NCI-H146 treated with DMSO at 0.1 percent for 48 hours (cell line): ENCODE measurements around the gene PLAGL2.
"Not testable (repeated sequence)": the region's sequence is repeated elsewhere in the genome, so short reads cannot be mapped to it uniquely, and the experiment has no call there.

ENCODE experiments used
- DNase-seq: peaks from one replicate; lab custom pipeline; 2025; ENCODE audit not compliant: unreplicated experiment; lab: John Stamatoyannopoulos, UW

PLAGL2 gene

GRCh38 chr20:32207626-32208498, at the start of gene PLAGL2, which contains the start of gene POFUT1:
Gene PLAGL2 (minus strand): TSS chr20:32207743. CDS start chr20:32202178, 5,565 bp downstream.
Gene POFUT1 (plus strand): TSS chr20:32207880. CDS start chr20:32207942, 62 bp downstream.
- DNase-seq = peak; percentile 85

- DNase-seq = no peak
Measured at GRCh38 chr20:32252189-32252588, 44.6 kb upstream of the PLAGL2 start.

- DNase-seq = no peak
Measured at GRCh38 chr20:32251470-32251869, 43.9 kb upstream of the PLAGL2 start.

GRCh38 chr20:32249030-32249738, 41.6 kb upstream of the PLAGL2 start:
- no peak for DNase-seq

GRCh38 chr20:32248043-32248442, 40.5 kb upstream of the PLAGL2 start:
- DNase-seq = no peak

- not testable (repeated sequence) for DNase-seq
Measured at GRCh38 chr20:32246208-32246607, 38.7 kb upstream of the PLAGL2 start.

- DNase-seq = no peak
Measured at GRCh38 chr20:32244959-32245358, 37.4 kb upstream of the PLAGL2 start.

GRCh38 chr20:32244150-32244823, 36.7 kb upstream of the PLAGL2 start:
- no peak for DNase-seq

- no peak for DNase-seq
Measured at GRCh38 chr20:32241807-32242206, 34.3 kb upstream of the PLAGL2 start.

- DNase-seq = peak; percentile 47
Measured at GRCh38 chr20:32240205-32240604, 32.7 kb upstream of the PLAGL2 start.

GRCh38 chr20:32238483-32239425, 31.2 kb upstream of the PLAGL2 start:
- no peak for DNase-seq

- no peak for DNase-seq
Measured at GRCh38 chr20:32237419-32237818, 29.9 kb upstream of the PLAGL2 start.

- DNase-seq = no peak
Measured at GRCh38 chr20:32236819-32237218, 29.3 kb upstream of the PLAGL2 start.

- DNase-seq = no peak
Measured at GRCh38 chr20:32236048-32236533, 28.5 kb upstream of the PLAGL2 start.

GRCh38 chr20:32235331-32236047, 27.9 kb upstream of the PLAGL2 start:
- no peak for DNase-seq

- DNase-seq = no peak
Measured at GRCh38 chr20:32234135-32234808, 26.7 kb upstream of the PLAGL2 start.

- no peak for DNase-seq
Measured at GRCh38 chr20:32233286-32233685, 25.7 kb upstream of the PLAGL2 start.

GRCh38 chr20:32232326-32232886, 24.9 kb upstream of the PLAGL2 start:
- no peak for DNase-seq

- DNase-seq = no peak
Measured at GRCh38 chr20:32231847-32232246, 24.3 kb upstream of the PLAGL2 start.
